Activated CD8-positive, alpha-beta memory T cell treated with anti-CD3 and anti-CD28 coated beads, Interleukin-2, amount 50 U/mL, for 1 hour (primary cell): ENCODE results near the gene MAPK13.
"Not testable (repeated sequence)": the region's sequence is repeated elsewhere in the genome, so short reads cannot be mapped to it uniquely, and the experiment has no call there.

Experiments
- DNase-seq: peaks from one replicate; pipeline ENCODE4 v3.0.0-alpha.2; 2020; ENCODE audit errors: extremely low read depth

Gene MAPK13

DNA sequence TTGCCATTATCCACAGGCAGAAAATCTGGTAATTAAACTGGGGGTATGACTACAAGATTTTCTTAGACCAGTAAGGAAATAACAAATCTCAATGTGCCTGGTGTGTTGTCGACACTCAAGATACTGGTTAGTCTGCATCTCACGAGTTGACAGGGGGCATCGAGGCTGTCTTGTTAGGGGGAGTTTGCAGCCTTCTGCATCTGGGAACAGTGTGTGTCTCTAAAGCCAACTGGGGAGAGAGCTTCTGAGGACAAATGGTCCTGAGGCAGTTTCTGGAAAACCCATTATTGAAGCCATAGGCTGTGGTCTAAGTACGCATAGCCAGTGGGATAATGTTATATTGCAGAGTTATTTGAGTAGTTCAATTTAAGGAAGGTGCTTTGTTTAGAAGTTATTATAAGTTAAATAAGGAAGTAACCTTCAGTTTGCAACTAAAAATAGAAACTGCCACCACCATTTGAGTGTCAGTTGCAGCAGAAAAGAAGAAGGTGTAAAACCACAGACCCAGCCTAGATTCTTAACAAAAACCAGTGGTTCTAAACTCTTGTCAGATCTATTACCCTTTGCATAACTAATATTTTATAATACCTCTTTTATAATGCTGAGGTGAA, 15.4 kb upstream of the MAPK13 start:
- no peak for DNase-seq

DNA sequence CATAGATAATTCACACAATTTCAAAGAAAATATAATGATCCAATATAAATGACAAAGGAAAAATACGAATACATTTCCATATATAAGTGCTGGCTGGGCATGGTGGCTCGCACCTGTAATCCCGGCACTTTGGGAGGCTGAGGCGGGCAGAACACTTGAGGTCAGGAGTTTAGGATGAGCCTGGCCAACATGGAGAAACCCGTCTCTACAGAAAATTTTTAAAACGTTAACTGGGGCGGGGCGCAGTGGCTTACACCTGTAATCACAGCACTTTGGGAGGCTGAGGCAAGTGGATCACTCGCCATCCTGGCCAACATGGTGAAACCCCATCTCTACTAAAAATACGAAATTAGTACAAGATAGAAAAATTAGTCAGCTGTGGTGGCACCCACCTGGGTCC, 14.9 kb upstream of the MAPK13 start:
- DNase-seq, result no peak

GRCh38 chr6:36116066-36116864, 14.0 kb upstream of the MAPK13 start:
- no peak for DNase-seq

- DNase-seq, result no peak
These were observed 13.4 kb upstream of the MAPK13 start for GRCh38 chr6:36116943-36117342.

- no peak for DNase-seq
These were observed 12.4 kb upstream of the MAPK13 start for GRCh38 chr6:36117658-36118549.

- peak; percentile 60 for DNase-seq
These were observed 11.7 kb upstream of the MAPK13 start for GRCh38 chr6:36118550-36119107.

DNA sequence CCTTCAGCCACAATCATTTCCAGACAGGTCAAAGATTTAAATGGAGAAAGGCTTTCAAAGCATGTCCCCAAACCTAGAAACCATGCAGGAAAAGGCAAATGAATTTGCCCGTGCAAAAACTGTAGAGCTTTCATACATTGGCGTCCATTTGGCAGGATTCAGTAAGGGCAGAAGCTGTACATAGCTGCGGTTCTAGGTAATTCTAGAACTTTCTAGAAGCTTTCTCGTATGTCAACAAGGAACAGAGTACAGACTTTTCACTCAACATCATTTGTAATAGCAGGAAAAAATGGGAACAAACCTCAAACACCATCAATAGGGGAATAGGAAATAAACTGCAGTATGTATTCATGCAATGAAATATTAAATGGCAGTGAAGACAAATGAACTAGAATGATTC, 11.1 kb upstream of the MAPK13 start:
- DNase-seq, result no peak

- DNase-seq, result no peak
These were observed 10.3 kb upstream of the MAPK13 start for GRCh38 chr6:36120018-36120417.

GRCh38 chr6:36120539-36120938, 9.8 kb upstream of the MAPK13 start:
- DNase-seq, result peak; percentile 47

- no peak for DNase-seq
These were observed 9.1 kb upstream of the MAPK13 start for GRCh38 chr6:36120979-36121786.

DNA sequence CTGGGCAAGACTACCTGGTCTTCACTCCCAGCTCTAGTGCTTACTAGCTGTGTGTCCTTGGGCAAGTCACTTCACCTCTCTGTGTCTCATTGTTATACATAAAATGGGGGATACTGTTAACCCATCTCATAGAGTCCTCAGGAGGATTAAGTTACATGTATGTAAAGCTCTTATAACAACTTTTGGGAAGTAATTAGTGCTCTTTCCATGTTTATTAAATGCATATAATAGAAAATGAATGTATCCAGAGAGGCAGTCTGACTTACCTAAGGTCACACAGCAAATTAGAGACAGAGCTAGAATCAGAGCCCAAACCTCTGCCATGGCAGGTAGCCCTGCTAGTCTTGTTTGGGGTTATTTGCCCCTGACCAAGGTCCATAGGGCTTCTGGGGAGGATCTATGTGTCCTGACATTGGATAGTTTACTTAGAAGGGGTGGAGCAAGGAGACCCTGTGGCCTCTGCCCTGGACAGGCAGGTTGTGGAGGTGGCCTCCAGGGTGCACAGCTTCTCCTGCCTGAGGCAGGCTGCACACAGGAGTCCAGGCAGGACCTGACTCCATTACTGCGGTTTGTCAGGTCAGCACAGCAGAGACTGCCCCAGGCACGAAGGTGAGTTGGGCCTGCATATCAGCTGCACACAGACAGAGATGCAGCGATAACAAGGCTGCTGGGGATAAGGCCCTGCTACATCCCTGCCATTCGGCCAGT, 8.4 kb upstream of the MAPK13 start:
- DNase-seq, result no peak

GRCh38 chr6:36122495-36123269, 7.6 kb upstream of the MAPK13 start:
- DNase-seq, result no peak

DNA sequence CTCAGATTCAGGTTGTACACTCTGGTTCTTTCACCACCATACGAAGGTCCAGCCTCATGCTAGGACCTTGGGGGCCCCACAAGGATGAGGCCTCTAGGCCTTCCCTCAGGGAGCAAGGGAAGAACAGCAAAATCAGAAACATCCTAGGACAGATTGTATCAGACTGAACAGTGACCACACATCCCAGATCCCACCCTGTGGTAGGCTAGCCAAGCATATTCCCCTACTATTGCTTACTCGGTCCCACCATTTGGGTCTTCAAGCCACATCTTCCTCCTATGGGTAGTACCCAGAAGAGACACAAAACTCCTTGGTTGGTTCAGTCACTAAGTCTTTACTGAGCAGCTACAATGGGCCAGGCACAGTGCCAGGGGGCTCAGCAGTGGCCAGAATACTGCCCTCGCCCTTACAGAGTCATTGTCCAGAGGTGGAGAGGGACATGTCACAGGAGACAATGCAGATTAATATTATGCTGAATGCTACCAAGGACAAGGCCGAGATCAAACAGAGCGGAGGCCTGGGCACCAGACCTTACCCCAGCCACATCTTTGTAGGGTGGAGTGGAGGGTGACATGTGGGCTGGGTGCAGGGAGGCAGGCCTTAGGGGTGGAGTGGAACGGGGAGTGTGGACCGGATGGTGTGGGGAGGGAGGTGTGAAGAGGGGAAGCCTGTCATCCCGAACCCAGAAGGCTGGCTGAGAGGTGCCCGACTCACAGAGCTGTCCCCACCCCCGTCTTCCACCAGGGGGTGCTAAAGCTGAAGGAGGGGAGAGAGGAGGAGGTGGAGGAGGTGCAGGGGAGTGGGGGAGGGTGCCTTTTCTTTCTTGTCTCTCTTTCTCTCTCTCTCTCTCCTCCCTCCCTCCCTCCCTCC, 6.8 kb upstream of the MAPK13 start:
- DNase-seq, result peak; percentile 71

DNA sequence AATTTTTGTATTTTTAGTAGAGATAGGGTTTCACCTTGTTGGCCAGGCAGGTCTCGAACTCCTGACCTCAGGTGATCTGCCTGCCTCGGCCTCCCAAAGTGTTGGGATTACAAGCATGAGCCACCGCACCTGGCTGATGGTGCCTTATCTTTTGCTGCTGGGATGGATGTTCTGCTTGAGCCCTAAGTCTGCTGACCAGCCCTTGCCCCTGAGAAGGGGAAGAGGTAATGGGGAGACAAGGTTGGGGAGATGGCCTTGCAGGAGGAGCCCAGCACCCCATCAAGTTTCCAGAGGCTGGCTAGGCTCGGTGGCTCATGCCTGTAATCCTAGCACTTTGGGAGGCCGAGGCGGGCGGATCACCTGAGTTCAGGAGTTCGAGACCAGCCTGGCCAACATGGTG, 6.0 kb upstream of the MAPK13 start:
- not testable (repeated sequence) for DNase-seq

DNA sequence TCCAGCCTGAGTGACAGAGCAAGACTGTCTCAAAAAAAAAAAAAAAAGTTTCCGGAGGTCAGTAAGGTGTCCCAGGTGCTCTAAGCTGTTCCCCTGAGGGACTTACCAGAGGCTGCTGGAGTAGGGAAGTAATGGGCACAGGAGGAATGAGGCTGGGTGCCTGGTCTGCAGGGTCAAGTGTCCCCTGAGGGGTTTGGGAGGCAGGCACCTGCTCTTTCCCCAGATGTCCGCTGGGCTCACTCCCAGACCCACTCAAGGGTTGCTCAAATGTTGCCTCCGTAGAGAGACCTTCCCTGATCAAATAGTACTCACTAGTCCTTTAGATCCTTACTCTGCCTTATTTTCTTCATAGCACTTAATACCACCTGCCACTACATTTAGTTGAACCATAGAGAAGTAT, 5.4 kb upstream of the MAPK13 start:
- DNase-seq, result no peak

- DNase-seq, result no peak
These were observed 4.7 kb upstream of the MAPK13 start for GRCh38 chr6:36125575-36125974.

DNA sequence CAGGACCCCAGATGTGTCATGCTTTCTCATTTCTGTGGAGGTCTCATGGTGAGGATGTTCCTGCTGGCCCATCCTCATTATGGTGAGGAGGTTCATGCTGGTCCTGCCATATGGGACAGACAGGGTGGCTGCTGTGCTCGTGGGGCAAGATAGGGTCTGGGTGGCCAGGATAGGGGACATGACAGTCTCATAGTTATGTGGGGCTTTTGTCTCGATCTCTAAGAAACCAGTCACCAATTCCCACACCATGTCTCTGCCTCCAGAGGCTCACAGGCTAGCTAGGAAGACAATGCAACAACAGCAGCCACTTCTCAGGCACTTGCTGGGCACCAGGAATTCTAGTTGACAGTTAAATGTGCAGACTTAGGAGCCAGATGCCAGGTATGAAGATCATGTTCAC, 4.2 kb upstream of the MAPK13 start:
- DNase-seq, result no peak

DNA sequence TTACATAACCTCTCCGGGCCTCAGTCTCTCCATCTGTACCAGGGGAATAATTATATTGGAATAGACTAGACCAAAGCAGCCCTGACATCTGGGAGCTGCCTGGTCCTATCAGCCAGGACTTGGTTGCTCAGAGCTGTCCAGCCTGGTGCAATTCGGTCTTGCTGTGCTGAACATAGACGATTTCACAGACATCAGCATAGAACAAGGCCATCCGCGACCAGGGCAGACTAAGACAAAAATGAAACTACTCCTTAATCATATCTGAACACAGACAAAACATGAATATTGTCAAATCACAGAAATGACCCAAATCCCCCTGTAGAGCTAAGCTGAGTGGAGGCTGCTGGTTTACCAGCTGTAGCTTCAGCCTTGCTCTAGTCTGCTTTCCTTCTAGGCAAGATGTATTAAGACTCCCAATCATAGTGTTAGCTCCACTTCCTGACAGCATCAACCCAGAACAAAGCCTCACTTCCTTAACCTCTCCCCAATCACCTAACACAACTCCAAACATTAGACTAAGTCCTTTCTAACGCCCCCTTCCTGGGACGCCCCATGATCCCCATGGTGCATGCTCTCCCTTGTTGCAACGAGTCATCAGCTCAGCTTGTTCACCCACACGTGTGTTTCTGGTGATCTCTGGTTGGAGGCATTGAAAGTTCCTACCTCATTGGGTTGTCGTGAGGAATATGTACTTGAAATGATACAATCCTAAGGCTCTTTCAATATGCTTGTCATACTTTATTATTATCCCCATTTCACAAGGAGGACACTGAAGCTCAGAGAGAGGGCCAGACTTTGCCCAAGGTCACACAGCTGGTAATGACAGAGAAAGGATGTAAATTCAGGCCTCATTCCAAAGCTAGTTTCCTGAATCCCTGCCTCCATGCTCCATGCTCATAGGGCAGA, 3.5 kb upstream of the MAPK13 start:
- no peak for DNase-seq
